Ascending aorta (tissue), 2 donors: ENCODE data around the gene SLC24A3. TPM values are rescaled to one million over a fixed set of nuclear protein-coding genes. Genes with fewer than 3 reads are reported as not detected.

Experiments used
- DNase-seq, 2 donors: peaks; one replicate each; pipeline ENCODE4 v3.0.0-alpha.2; 2019; ENCODE audit warnings: low spot score in 2 of 2
- H3K27ac ChIP-seq, 2 donors: fragments of 200-600 bp; sonication (generic); one replicate each; pipeline ENCODE4 v1.5.1; 2016 to 2017; ENCODE audit warnings: mild to moderate bottlenecking in 1 of 2
- H3K27me3 ChIP-seq: fragments of 200-600 bp; sonication (generic); one replicate; pipeline ENCODE4 v1.5.1; 2017
- H3K36me3 ChIP-seq, 2 donors: fragments of 200-600 bp; sonication (generic); one replicate each; pipeline ENCODE4 v1.5.1; 2016
- H3K4me1 ChIP-seq, 2 donors: fragments of 200-600 bp; sonication (generic); one replicate each; pipeline ENCODE4 v1.5.1; 2016 to 2017; ENCODE audit warnings: mild to moderate bottlenecking in 1 of 2
- H3K4me3 ChIP-seq, 2 donors: fragments of 200-600 bp; sonication (generic); one replicate each; pipeline ENCODE4 v1.5.1; 2016 to 2017; ENCODE audit warnings: mild to moderate bottlenecking in 1 of 2
- H3K9me3 ChIP-seq, 2 donors: fragments of 200-600 bp; sonication (generic); one replicate each; pipeline ENCODE4 v1.5.1; 2016
- CTCF ChIP-seq, 3 experiments: fragments of 200-600 bp in 2 of 3; fragments of 450-650 bp in 1 of 3; sonication (generic) in 2 of 3; IDR thresholded peaks; one replicate each; pipeline ENCODE4 v1.5.1; 2016 to 2019; ENCODE audit warnings: antibody characterized with exemption in 3 of 3, mild to moderate bottlenecking in 1 of 3, moderate library complexity in 1 of 3
- intact Hi-C: fragments of 100-400 bp; cut with DNase I; formaldehyde crosslinking; loops from one replicate; pipeline ENCODE4 v1.15.1; 2023
- total RNA-seq: library from RNA; depleted of rRNA; stranded (reverse); fragments of >200 nt; gene quantifications from one replicate; pipeline ENCODE4 v1.1.0, GENCODE V29; 2016

The SLC24A3 gene
- total RNA-seq, 1 donor from 2014 or later: 12.9 TPM

- no peak overlapping the region for H3K4me3 ChIP-seq
- no peak for DNase-seq
- no peaks in the 10 kb centered on the region for H3K9me3 ChIP-seq
- H3K36me3 ChIP-seq: no peaks in the 10 kb centered on the region
- H3K27me3 ChIP-seq: no peaks in the 10 kb centered on the region
- TF ChIP-seq CTCF (IDR thresholded peaks at IDR 0.05): no peak
- H3K27ac ChIP-seq: no peak overlapping the region
- H3K4me1 ChIP-seq: no peaks in the 10 kb centered on the region
- intact Hi-C loops: no loop called here
Observed at GRCh38 chr20:19223640-19224039, 11.2 kb downstream of the SLC24A3 start.

GRCh38 chr20:19231359-19232035 lies 19.1 kb downstream of the SLC24A3 start:
- Histone ChIP-seq H3K4me1 (no peaks in the 10 kb centered on the region), H3K27ac (no peak overlapping the region), H3K36me3 (no peaks in the 10 kb centered on the region), H3K4me3 (no peak overlapping the region), H3K27me3 (no peaks in the 10 kb centered on the region), H3K9me3 (no peaks in the 10 kb centered on the region)
- no peak for TF ChIP-seq CTCF (IDR thresholded peaks at IDR 0.05)
- no peak for DNase-seq
- intact Hi-C loops: no loop called here

DNA sequence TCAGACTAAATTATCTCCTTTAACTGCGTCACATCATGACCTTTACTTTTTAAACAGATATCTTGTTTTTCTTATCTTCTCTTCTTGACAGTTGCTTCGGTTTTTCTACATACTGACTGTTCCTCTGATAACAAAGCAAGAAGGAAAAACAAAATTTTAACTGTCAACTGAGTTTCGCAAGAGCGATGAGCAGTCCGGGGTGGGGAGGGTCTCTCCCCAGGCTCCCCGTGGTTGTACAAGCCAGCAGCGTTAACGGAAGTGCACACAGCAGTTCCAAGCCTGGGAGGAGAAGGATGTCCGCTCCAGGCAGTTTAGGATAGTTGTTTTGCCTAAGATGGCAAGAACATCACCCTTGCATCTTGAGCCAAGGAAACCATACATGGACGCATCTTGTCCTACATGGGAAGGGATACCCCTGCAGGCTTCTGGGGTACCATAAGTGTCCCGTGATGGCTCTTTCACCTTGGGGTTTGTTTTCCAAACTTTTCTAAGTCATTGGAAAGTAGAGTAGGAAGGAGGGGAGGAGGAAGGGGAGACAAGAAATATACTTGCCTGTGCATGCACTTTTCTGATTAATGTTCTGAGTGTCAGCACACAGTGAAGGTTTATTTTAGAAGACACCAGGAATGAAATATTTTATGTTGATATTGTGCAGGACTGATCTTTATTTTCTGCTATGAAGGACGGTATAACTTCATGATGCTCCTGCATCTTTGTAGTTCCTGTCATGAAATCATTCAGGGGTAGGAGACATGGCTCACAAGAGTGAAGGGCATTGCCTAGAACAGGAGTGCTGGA lies 20.8 kb downstream of the SLC24A3 start:
- no peaks in the 10 kb centered on the region for H3K36me3 ChIP-seq
- DNase-seq: no peak
- intact Hi-C loops: no loop called here
- H3K9me3 ChIP-seq: no peaks in the 10 kb centered on the region
- no peak for TF ChIP-seq CTCF (IDR thresholded peaks at IDR 0.05)
- no peaks in the 10 kb centered on the region for H3K4me1 ChIP-seq
- H3K27ac ChIP-seq: no peak overlapping the region
- H3K4me3 ChIP-seq: no peak overlapping the region
- no peaks in the 10 kb centered on the region for H3K27me3 ChIP-seq

- Histone ChIP-seq H3K27me3 (no peaks in the 10 kb centered on the region), H3K27ac (no peak overlapping the region), H3K36me3 (no peaks in the 10 kb centered on the region), H3K9me3 (no peaks in the 10 kb centered on the region), H3K4me1 (no peaks in the 10 kb centered on the region), H3K4me3 (no peak overlapping the region)
- no peak for TF ChIP-seq CTCF (IDR thresholded peaks at IDR 0.05)
- intact Hi-C loops: no loop called here
- DNase-seq: no peak
Observed at GRCh38 chr20:19236371-19237055, 24.1 kb downstream of the SLC24A3 start.

GRCh38 chr20:19241440-19241839 lies 29.0 kb downstream of the SLC24A3 start:
- Histone ChIP-seq H3K27me3 (no peaks in the 10 kb centered on the region), H3K4me1 (no peaks in the 10 kb centered on the region), H3K27ac (no peak overlapping the region), H3K4me3 (no peak overlapping the region), H3K36me3 (no peaks in the 10 kb centered on the region), H3K9me3 (no peaks in the 10 kb centered on the region)
- TF ChIP-seq CTCF (IDR thresholded peaks at IDR 0.05): no peak
- intact Hi-C loops: no loop called here
- no peak for DNase-seq
